DOHH2 (cell line): ENCODE results near the gene MUC5AC.

ENCODE experiments used
- H3F3A ChIP-seq: fragments of 200-600 bp; sonication (generic), shearing (Covaris generic); 2 replicates; pipeline ENCODE4 v1.6.0; 2016; ENCODE audit warnings: antibody characterized with exemption, mild to moderate bottlenecking; ENCODE audit not compliant: control insufficient read depth, insufficient read depth
- H3K27ac ChIP-seq: fragments of 200-600 bp; sonication (generic); 2 replicates; pipeline ENCODE4 v1.5.1; 2014; ENCODE audit warnings: low read depth, mild to moderate bottlenecking, low read length, moderate library complexity
- H3K27me3 ChIP-seq: fragments of 200-600 bp; sonication (generic); 2 replicates; pipeline ENCODE4 v1.6.1; 2014; ENCODE audit warnings: mild to moderate bottlenecking, low read length, mixed read lengths; ENCODE audit not compliant: control insufficient read depth
- H3K36me3 ChIP-seq: fragments of 200-600 bp; sonication (generic); 2 replicates; pipeline ENCODE4 v1.6.1; 2014; ENCODE audit warnings: mild to moderate bottlenecking, low read length, moderate library complexity, mixed read lengths; ENCODE audit not compliant: control insufficient read depth
- H3K4me1 ChIP-seq: fragments of 200-600 bp; sonication (generic); 2 replicates; pipeline ENCODE4 v1.6.1; 2014; ENCODE audit warnings: mild to moderate bottlenecking, low read length, mixed read lengths; ENCODE audit not compliant: control insufficient read depth
- H3K4me2 ChIP-seq: fragments of 200-600 bp; sonication (generic); 2 replicates; pipeline ENCODE4 v1.6.0; 2014; ENCODE audit warnings: mild to moderate bottlenecking, low read length, moderate library complexity
- H3K4me3 ChIP-seq: fragments of 200-600 bp; sonication (generic); 2 replicates; pipeline ENCODE4 v1.5.1; 2014; ENCODE audit warnings: mild to moderate bottlenecking, low read length, mixed read lengths
- H3K79me2 ChIP-seq: fragments of 200-600 bp; sonication (generic); 2 replicates; pipeline ENCODE4 v1.6.1; 2014; ENCODE audit warnings: mild to moderate bottlenecking, low read length, mixed read lengths; ENCODE audit not compliant: control insufficient read depth
- H3K9me2 ChIP-seq: fragments of 200-600 bp; sonication (generic); replicated peaks from 2 replicates; pipeline ENCODE4 v1.6.1; 2014; ENCODE audit warnings: mild to moderate bottlenecking, low read length, mixed read lengths; ENCODE audit not compliant: control insufficient read depth
- H3K9me3 ChIP-seq: fragments of 200-600 bp; sonication (generic); 2 replicates; pipeline ENCODE4 v1.6.1; 2014; ENCODE audit warnings: antibody characterized with exemption, low read length, mixed read lengths; ENCODE audit not compliant: control insufficient read depth, insufficient read depth
- H4K20me1 ChIP-seq: fragments of 200-600 bp; sonication (generic); 2 replicates; pipeline ENCODE4 v1.6.0; 2014; ENCODE audit warnings: low read depth, mild to moderate bottlenecking, antibody characterized with exemption, low read length, moderate library complexity; ENCODE audit not compliant: control insufficient read depth, insufficient read depth
- CTCF ChIP-seq: fragments of 200-600 bp; sonication (generic); IDR thresholded peaks from one replicate; pipeline ENCODE4 v1.5.1; 2014; ENCODE audit warnings: antibody characterized with exemption, mild to moderate bottlenecking, low read depth, low read length; ENCODE audit not compliant: poor library complexity, severe bottlenecking
- EZH2phosphoT487 ChIP-seq: fragments of 200-600 bp; sonication (generic); IDR thresholded peaks from 2 replicates; pipeline ENCODE4 v1.6.1; 2017; ENCODE audit warnings: borderline replicate concordance, mild to moderate bottlenecking, antibody characterized with exemption, low read length, moderate library complexity, mixed read lengths

The MUC5AC gene

DNA sequence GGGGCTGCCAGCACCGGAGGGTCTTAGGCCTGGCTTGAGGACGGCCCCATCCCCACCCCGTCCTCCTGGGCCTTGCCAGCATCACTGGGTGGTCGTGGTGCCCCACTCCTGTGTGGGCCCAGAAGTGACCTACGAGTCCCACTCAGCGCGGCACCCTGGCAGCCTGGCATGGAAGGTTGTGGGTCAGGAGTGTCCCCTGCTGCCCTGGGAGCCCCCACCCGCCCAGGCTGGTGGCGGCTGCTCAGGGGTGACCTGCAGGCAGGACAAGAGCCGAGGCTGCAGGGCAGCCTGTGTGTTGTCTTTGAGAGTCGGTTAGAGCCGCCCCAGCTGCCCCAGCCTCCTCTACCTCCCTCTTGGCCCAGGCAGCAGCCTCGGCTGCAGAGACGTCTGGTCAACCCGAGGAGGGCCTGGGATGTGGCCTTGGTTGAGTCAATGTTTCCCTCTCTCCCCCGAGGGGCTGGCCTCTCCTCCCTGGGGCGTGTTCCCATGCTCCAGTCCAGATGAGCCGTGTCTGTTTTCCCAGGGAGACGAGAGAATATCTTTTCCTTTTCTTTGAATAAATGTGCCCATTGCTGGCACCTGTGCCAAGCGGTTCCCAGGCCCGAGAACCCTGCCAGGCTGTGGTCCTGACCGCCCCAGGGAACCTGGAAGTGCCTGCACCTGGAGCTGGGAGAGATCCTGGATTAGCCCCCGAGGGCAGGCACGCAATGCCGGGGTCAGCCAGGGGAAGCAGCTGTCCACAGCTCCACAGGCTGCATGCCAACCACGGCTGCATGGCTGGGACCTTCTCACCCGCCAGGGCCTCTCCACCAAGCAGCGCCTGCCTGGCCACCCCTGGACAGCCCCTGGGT lies 35.7 kb upstream of the MUC5AC start:
- H3K9me3 ChIP-seq, result no peaks in the 10 kb centered on the region
- no peak overlapping the region for H3K27ac ChIP-seq
- H3K79me2 ChIP-seq, result no peaks in the 10 kb centered on the region
- no peaks in the 10 kb centered on the region for H3K9me2 ChIP-seq
- no peaks in the 10 kb centered on the region for H4K20me1 ChIP-seq
- H3K4me2 ChIP-seq, result no peak overlapping the region
- H3K36me3 ChIP-seq, result no peaks in the 10 kb centered on the region
- no peaks in the 10 kb centered on the region for H3F3A ChIP-seq
- no peak overlapping the region for H3K4me3 ChIP-seq
- H3K27me3 ChIP-seq, result no peaks in the 10 kb centered on the region
- no peaks in the 10 kb centered on the region for H3K4me1 ChIP-seq
- no peak for TF ChIP-seq CTCF
- TF ChIP-seq EZH2phosphoT487, result no peak

GRCh38 chr11:1122664-1123002 lies 35.1 kb upstream of the MUC5AC start:
- no peak for TF ChIP-seq EZH2phosphoT487
- no peak for TF ChIP-seq CTCF
- no peaks in the 10 kb centered on the region for H4K20me1 ChIP-seq
- H3K27ac ChIP-seq, result no peak overlapping the region
- H3F3A ChIP-seq, result no peaks in the 10 kb centered on the region
- H3K79me2 ChIP-seq, result no peaks in the 10 kb centered on the region
- H3K9me2 ChIP-seq, result no peaks in the 10 kb centered on the region
- H3K4me1 ChIP-seq, result no peaks in the 10 kb centered on the region
- H3K36me3 ChIP-seq, result no peaks in the 10 kb centered on the region
- no peaks in the 10 kb centered on the region for H3K27me3 ChIP-seq
- H3K4me2 ChIP-seq, result no peak overlapping the region
- H3K4me3 ChIP-seq, result no peak overlapping the region
- no peaks in the 10 kb centered on the region for H3K9me3 ChIP-seq

DNA sequence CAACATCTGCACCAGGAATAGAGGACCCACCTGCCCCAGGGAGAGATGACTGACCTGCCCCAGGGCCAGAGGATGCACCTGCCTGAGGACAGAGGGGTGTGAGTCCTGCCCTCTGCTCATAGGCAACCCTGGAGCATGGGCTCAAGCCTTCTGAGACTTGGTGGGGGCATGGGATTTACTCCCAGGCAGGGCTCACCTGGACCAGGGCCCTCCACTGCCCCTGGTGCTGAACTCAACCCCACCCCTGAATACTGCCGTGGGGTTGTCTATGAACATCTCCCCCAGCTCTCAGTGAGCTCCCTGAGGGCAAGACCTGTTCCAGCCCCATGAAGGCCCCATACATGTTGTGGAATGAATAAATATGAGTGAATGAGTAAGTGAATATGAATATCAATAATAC lies 33.8 kb upstream of the MUC5AC start:
- H3K9me3 ChIP-seq, result no peaks in the 10 kb centered on the region
- TF ChIP-seq EZH2phosphoT487 (no peak), CTCF (no peak)

More for the DNA sequence above, 33.8 kb upstream of the MUC5AC start:
- H3K4me1 ChIP-seq, result no peaks in the 10 kb centered on the region
- no peak overlapping the region for H3K4me3 ChIP-seq
- no peaks in the 10 kb centered on the region for H3K36me3 ChIP-seq
- no peaks in the 10 kb centered on the region for H3K79me2 ChIP-seq
- no peak overlapping the region for H3K27ac ChIP-seq
- no peaks in the 10 kb centered on the region for H3K9me2 ChIP-seq
- no peak overlapping the region for H3K4me2 ChIP-seq
- H3K27me3 ChIP-seq, result no peaks in the 10 kb centered on the region
- H3F3A ChIP-seq, result no peaks in the 10 kb centered on the region
- H4K20me1 ChIP-seq, result no peaks in the 10 kb centered on the region
